ENCODE measurements around the gene NAT16.

DNA sequence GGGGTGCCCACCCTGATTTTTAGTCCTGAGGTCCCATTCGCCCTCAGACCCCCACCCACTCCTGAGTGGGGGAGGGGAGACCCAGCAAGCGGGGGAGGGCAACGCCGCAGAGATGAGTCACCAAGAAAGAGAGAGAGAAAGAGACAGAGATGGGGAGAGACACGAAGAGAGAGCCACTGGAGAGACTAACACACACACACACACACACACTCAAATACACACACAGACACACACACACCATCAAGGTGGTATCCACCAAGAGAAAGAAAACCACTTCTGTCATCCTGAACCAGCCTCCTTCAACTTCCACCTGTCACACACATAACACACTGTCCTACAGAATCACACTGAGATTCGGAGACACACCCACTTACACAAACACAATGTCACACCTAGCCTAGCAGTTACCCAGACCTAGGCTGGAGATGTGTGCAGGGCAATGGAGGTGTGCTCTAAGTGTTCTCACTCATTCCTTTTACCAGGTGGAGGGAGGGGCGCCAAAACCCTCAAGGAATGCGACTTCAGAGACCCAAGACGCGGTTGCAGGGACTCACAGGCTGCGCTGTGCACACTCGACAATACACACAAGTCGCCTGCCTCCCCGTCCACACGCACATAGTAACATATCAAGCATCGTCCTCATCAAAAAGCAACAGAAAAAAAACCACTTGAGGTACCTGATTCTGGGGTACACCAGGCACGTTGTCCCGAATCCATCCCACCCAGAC, 10.8 kb downstream of the NAT16 start:
- TF ChIP-seq CTCF (IDR thresholded peaks at IDR 0.05; ENCODE audit: low read depth, low read length, poor library complexity, severe bottlenecking) (no peak), EZH2phosphoT487 (IDR thresholded peaks at IDR 0.05; ENCODE audit: borderline replicate concordance, low read length) (no peak)

Measured in DOHH2 (cell line).